ENCODE results near the gene C13orf46.

GRCh38 chr13:114002771-114003321 is 29.0 kb upstream of the C13orf46 start:
- TF ChIP-seq EZH2 (IDR thresholded peaks at IDR 0.05; ENCODE audit: borderline replicate concordance), result no peak
- no peak for TF ChIP-seq CTCF (IDR thresholded peaks at IDR 0.05; ENCODE audit: poor library complexity)
- TF ChIP-seq EZH2phosphoT487 (IDR thresholded peaks at IDR 0.05; ENCODE audit: low read depth, severe bottlenecking, unreplicated experiment), result no peak
